8988T (cell line): ENCODE results near the gene PLPPR2.
"Not testable (repeated sequence)": the region's sequence is repeated elsewhere in the genome, so short reads cannot be mapped to it uniquely, and the experiment has no call there.

ENCODE experiments used
- DNase-seq: peaks from one replicate; pipeline ENCODE4 v3.0.0; 2011

The PLPPR2 gene

DNA sequence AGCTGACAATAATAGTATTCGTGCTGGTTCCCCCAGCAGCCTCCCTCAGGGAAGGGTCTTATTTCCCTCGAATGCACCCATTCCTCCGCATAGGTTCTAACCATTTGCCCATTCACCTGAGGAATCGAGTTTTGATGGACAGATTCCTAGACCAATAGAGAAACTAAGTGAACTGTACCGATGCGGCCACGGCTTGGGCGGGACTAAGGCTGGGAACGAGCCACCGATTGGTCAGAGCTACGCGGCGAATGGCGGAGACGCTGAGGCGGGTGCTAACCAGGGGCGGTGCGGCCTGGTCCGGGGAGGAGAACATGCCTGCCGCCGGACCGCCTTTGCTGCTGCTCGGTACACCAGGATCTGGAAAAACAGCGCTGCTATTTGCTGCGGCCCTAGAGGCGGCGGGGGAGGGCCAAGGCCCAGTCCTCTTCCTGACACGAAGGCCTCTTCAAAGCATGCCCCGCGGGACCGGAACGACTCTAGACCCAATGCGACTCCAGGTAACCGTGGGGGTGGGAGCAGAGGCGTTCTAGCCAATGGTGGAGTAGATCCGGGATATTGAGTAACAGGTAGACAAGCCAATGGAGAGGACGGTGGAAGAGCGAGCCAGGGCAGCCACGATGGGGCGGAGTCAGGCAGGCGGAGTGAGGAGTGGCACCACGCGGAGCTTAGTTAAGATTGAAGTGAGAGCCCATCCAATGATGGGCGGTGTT lies 19.4 kb downstream of the PLPPR2 start, which contains the start of gene SWSAP1:
TSS of gene SWSAP1 (plus strand) at position 234 of the 710 bp plus-strand sequence. CDS start at position 249, 15 bp downstream.
- DNase-seq: peak; percentile 88

DNA sequence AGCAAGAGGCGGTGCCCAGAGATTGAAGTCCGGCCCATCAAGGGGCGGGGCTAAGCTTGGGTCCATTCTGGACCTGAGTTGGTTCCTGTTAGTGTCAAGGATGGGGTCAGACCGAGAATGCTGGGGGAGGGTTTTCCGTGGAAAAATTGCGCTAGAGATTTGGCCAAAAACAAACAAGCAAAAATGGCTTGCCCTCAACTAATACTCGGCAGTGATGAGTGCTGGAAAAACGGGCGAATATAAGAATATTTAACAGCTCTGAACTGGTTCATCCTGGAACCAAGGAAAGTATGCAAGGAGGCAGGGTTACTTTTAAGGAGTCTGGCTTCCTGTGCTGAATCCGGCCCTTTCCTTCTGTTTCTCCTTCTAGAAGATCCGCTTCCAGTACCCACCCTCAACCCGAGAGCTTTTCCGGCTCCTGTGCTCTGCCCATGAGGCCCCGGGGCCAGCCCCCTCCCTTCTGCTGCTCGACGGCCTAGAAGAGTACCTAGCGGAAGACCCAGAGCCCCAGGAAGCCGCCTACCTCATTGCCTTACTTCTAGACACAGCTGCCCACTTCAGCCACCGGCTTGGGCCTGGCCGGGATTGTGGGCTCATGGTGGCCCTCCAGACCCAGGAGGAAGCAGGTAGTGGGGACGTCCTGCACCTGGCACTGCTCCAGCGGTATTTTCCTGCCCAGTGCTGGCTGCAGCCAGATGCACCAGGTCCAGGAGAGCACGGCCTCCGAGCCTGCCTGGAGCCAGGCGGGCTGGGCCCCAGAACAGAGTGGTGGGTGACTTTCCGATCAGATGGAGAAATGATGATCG lies 20.1 kb downstream of the PLPPR2 start:
- DNase-seq: no peak

- DNase-seq: no peak
These were observed 22.0 kb downstream of the PLPPR2 start for GRCh38 chr19:11377237-11377636.

DNA sequence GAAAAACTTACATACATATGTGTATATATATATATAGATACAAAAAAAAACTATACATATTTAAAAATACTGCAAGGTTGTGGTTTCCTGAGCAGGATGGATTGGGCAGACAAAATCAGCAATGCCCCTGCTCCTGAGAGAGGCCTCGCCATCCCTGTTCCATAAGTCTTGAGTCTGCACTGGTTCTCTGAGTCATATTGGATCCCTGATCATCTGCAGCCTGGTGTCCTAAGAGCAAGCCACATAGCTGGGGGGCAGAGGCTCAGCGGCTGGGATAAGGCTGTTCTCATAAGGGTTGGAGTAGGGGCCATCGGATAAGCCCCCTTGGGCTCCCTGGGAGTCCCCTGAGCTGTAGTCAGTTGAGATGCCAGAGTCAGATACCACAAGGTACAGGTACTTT lies 22.5 kb downstream of the PLPPR2 start:
- no peak for DNase-seq

DNA sequence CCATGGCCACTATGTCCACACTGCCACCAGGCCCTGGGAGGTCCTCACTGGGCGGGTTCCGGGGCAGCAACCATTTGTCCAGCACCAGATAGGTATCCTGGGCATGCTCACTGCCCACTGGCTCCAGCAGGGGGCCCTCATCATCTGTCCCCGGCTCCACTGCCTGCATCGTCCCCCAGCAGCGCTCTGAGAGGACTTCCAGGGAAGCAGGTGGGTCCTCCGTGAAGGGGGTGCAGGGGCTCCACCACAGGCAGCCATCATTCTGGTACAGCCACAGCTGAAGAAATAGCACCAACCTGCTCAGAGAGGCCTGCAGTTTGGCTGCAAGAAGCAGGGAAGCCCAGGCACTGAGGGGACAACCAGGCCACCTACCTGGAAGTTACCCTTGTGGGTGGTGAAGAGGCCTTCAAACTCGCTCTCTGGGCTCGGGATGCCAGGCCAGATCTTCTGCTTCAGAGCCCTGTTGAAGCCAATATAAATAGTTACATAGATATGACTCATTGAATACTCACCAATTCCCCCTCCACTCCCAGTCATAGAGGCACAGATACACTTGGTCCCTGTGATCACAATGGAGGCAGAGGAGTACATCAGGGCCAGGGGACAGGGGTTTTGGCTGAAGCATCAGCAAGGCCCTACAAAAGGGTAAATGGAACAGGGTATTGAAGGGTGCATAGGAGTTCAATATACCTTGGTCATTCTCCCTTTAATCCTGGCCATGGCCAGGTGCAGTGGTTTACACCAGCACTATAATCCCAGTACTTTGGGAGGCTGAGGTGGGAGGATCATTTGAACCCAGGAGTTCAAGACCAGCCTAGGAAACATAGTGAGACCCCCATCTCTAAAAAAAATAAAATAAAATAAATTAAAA lies 23.3 kb downstream of the PLPPR2 start:
- DNase-seq: no peak

GRCh38 chr19:11379269-11379845 lies 24.1 kb downstream of the PLPPR2 start:
- not testable (repeated sequence) for DNase-seq

DNA sequence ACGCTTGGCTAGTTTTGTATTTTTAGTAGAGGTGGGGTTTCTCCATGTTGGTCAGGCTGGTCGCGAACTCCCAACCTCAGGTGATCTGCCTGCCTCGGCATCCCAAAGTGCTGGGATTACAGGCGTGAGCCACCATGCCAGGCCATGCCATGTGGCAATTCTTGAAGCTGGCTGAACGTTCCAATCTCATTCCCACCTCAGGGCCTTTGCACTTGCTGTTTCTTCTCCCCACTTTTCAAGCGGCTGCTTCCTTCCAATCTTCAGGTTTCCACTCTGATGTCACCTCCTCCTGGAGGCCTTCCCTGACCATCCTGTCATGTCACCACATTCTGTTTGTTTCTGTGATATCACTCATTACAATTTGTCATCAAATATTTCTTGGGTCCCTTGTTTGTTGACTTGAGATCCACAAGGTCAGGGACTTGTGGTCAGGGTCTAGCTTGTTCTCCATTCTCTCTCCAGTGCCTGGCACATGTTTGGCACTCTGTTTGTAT lies 24.7 kb downstream of the PLPPR2 start:
- DNase-seq: no peak

- DNase-seq: peak; percentile 85
These were observed 25.7 kb downstream of the PLPPR2 start for GRCh38 chr19:11380653-11381537.

- DNase-seq: no peak
These were observed 27.9 kb downstream of the PLPPR2 start for GRCh38 chr19:11382898-11383705.

DNA sequence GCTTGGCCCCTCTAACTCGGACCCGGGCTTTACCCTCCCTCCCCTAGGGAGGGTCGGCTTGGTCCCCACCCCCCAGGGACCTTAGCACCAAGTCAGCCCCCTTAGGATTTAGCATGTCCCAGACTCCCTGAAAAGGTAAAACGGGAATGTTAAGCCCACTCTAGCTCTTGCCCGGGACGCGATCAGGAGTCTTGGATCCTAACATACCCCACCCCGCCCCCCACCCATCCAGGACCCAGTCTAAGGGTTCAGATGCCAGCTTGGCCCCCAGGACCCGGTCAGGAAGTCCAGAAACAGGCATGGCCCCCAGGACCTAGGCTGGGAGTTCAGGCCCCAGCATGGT lies 28.4 kb downstream of the PLPPR2 start:
- DNase-seq: no peak

DNA sequence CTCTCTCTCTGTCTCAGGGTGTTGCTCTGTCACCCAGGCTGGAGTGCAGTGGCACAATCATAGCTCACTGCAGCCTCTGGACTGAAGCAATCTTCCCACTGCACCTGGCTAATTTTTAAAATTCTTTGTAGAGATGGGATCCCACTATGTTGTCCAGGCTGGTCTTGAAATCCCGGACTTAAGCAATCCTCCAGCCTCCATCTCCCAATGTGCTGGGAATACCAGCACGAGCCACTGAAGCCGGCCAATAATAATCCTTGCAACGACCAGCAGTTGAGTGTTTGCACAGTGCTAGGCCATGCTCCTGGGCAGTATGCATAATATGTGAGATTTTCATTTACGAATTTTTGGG lies 29.5 kb downstream of the PLPPR2 start:
- DNase-seq: no peak

- DNase-seq: no peak
These were observed 32.2 kb downstream of the PLPPR2 start for GRCh38 chr19:11387162-11388034.

DNA sequence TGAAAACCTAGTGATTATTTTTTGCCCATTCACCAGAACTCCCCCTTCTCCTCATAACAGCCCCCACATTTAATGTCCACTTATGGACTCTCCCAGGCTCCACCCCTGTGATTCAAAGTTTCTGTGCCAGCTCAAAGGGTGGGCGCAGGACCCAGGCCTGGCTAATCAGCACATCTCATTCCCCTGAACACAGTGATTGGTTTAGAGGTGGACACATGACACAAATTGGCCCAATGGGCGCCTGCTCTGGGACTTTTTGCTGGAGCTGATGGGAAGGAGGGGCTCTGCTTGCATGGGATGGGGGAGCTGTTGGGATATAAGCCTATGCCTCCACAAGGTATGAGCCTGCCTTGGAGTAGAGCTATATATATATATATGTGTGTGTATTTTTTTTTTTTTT lies 35.1 kb downstream of the PLPPR2 start:
- no peak for DNase-seq

- no peak for DNase-seq
These were observed 35.9 kb downstream of the PLPPR2 start for GRCh38 chr19:11390933-11391680.

GRCh38 chr19:11397089-11397610 lies 41.9 kb downstream of the PLPPR2 start:
- DNase-seq: no peak

DNA sequence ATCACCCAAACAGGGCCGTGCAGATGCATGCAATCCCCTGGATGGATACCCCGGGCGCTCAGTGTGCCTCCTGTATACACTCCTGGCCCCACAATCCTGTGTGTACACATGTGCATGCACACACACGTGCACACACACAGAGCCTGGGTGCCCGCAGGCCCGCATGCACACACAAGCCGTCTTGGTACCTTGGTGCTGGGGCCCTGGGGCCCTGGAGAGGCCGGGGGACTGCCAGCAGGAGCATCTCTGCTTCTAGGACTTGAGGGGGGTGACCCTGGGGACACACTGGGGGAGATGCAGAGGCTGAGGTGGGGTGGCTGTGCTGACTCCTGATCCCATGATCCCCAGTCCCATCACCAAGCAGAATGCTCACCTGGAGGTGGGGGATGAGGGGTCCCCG lies 44.4 kb downstream of the PLPPR2 start:
- DNase-seq: no peak

- no peak for DNase-seq
These were observed 45.6 kb downstream of the PLPPR2 start for GRCh38 chr19:11400798-11401197.

DNA sequence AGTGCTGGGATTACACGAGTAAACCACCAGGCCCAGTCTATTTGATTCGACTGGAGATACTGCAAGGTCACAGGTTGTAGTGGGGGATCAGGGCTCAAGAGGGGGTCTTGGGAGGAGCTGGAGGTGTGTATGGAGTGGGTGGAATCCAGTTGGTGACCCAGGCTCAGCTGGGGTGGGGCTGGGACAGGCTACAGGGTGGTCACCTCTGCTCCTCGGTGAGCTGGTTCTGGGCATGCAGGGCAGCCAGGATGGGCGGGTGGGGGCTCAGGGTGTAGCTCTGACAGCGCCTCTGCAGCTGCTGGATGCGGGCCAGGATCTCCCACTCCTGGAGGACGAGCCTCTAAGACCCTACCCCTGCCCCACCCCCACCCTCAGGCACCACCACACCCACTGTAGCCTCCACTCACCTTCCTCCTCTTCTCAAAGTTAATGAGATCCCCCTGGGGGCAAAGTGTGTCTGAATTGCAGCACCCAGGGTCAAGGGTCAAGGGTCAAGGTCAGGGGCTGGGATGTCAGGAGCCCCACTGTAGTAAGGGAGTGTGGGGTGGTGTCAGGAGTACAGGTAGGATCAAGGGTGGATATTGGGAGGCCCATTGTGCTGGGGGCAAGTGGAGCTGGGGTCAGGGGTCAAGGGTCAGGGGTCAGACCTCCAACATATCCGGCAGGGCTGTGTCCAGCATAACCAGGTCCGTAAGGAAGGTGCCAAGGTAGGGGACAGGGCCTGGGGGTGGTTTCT lies 46.7 kb downstream of the PLPPR2 start:
- no peak for DNase-seq
